B cell (primary cell): ENCODE measurements around the gene ANTXR1.

Experiments used
- EZH2 ChIP-seq: IDR thresholded peaks from 2 replicates; pipeline ENCODE4 v1.6.1; 2012; ENCODE audit warnings: borderline replicate concordance, low read depth, mild to moderate bottlenecking, moderate library complexity, low read length; ENCODE audit not compliant: insufficient read depth, poor library complexity, severe bottlenecking
- TF ChIP-seq, protein P1 (sequence below): fragments of 200-600 bp; IDR thresholded peaks from one replicate; pipeline ENCODE4 v1.8.0; 2022; ENCODE audit warnings: antibody characterized with exemption, mild to moderate bottlenecking

GRCh38 chr2:69157441-69157840 is 144.5 kb downstream of the ANTXR1 start:
- TF ChIP-seq EZH2: no peak
- TF ChIP-seq, protein P1, sequence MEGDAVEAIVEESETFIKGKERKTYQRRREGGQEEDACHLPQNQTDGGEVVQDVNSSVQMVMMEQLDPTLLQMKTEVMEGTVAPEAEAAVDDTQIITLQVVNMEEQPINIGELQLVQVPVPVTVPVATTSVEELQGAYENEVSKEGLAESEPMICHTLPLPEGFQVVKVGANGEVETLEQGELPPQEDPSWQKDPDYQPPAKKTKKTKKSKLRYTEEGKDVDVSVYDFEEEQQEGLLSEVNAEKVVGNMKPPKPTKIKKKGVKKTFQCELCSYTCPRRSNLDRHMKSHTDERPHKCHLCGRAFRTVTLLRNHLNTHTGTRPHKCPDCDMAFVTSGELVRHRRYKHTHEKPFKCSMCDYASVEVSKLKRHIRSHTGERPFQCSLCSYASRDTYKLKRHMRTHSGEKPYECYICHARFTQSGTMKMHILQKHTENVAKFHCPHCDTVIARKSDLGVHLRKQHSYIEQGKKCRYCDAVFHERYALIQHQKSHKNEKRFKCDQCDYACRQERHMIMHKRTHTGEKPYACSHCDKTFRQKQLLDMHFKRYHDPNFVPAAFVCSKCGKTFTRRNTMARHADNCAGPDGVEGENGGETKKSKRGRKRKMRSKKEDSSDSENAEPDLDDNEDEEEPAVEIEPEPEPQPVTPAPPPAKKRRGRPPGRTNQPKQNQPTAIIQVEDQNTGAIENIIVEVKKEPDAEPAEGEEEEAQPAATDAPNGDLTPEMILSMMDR: no peak
